K562 (cell line): Measurements from ENCODE around the gene RPL28. TPM values are rescaled to one million over a fixed set of nuclear protein-coding genes. Genes with fewer than 3 reads are reported as not detected.
A peak's percentile ranks its signal among the peaks of the same experiment; 100 is the strongest.
"Not testable (repeated sequence)": the region's sequence is repeated elsewhere in the genome, so short reads cannot be mapped to it uniquely, and the experiment has no call there.

Experiments used
- CBX1 ChIP-seq: sonication (generic); IDR thresholded peaks from 2 replicates; pipeline ENCODE4 v1.6.1; 2016; ENCODE audit warnings: antibody characterized with exemption, low read depth, mild to moderate bottlenecking
- GTF2A2 ChIP-seq: IDR thresholded peaks from 2 replicates; pipeline ENCODE4 v1.6.1; 2016; ENCODE audit warnings: mild to moderate bottlenecking, missing genetic modification characterization, missing compliant biosample characterization
- GTF2F1 ChIP-seq: IDR thresholded peaks from 2 replicates; pipeline ENCODE4 v1.6.1; 2011; ENCODE audit warnings: low read depth, low read length, improper control_type of control experiment
- HNRNPH1 ChIP-seq: fragments of 200-400 bp; formaldehyde crosslinking; optimal IDR thresholded peaks from 2 replicates; pipeline ENCODE3; 2017; ENCODE audit warnings: low read depth, mild to moderate bottlenecking, low read length, moderate library complexity
- KLF1 ChIP-seq: fragments of 450-650 bp; IDR thresholded peaks from 2 replicates; pipeline ENCODE4 v1.6.1; 2016; ENCODE audit warnings: missing genetic modification characterization, missing compliant biosample characterization
- NR3C1 ChIP-seq: sonication (generic); formaldehyde crosslinking; IDR thresholded peaks from 2 replicates; pipeline ENCODE4 v1.8.1; 2022; ENCODE audit warnings: missing genetic modification reagents
- POLR2A ChIP-seq: fragments of 450-650 bp; conservative IDR thresholded peaks from 2 replicates; pipeline ENCODE4 v1.6.1; 2016
- POLR2AphosphoS5 ChIP-seq: IDR thresholded peaks from 2 replicates; pipeline ENCODE4 v1.6.1; 2011; ENCODE audit warnings: mild to moderate bottlenecking, low read depth, low read length, moderate library complexity; ENCODE audit not compliant: control insufficient read depth, insufficient read depth
- PRPF4 ChIP-seq: fragments of 200-400 bp; formaldehyde crosslinking; IDR thresholded peaks from one replicate; pipeline ENCODE4 v1.6.1; 2017; ENCODE audit warnings: low read length, low read depth, mild to moderate bottlenecking; ENCODE audit not compliant: insufficient read depth, poor library complexity, severe bottlenecking
- PTBP1 ChIP-seq: fragments of 200-400 bp; formaldehyde crosslinking; IDR thresholded peaks from 2 replicates; pipeline ENCODE4 v1.6.1; 2017; ENCODE audit warnings: low read depth, low read length
- SIN3A ChIP-seq, 2 experiments: fragments of 150-350 bp in 1 of 2; IDR thresholded peaks; 2 replicates each; pipeline ENCODE4 v1.6.1; 2011 to 2016; ENCODE audit warnings: borderline replicate concordance in 2 of 2, low read depth in 2 of 2, low read length in 2 of 2, mild to moderate bottlenecking in 2 of 2, moderate library complexity in 2 of 2; ENCODE audit not compliant: control insufficient read depth in 1 of 2
- SIN3B ChIP-seq: fragments of 450-650 bp; IDR thresholded peaks from 2 replicates; pipeline ENCODE4 v1.6.1; 2017; ENCODE audit warnings: low read depth, mild to moderate bottlenecking, moderate library complexity
- SMAD1 ChIP-seq: fragments of 150-350 bp; IDR thresholded peaks from 2 replicates; pipeline ENCODE4 v1.6.1; 2014; ENCODE audit warnings: low read length, low read depth; ENCODE audit not compliant: partially characterized antibody
- SRSF1 ChIP-seq: fragments of 200-400 bp; formaldehyde crosslinking; IDR thresholded peaks from 2 replicates; pipeline ENCODE4 v1.6.1; 2017; ENCODE audit warnings: mild to moderate bottlenecking, low read depth, low read length, moderate library complexity
- THAP12 ChIP-seq: fragments of 250-450 bp; sonication (Bioruptor Pico); IDR thresholded peaks from 2 replicates; pipeline ENCODE4 v1.9.0; 2021; ENCODE audit warnings: mild to moderate bottlenecking, inconsistent platforms
- TOE1 ChIP-seq, 2 experiments: fragments of 450-650 bp in 1 of 2; sonication (generic) in 1 of 2; formaldehyde crosslinking in 1 of 2; IDR thresholded peaks; 2 replicates each; pipeline versions ENCODE4 v1.7.1 to v1.8.0; 2016 to 2022; ENCODE audit warnings: borderline replicate concordance in 2 of 2, mild to moderate bottlenecking in 2 of 2, antibody characterized with exemption in 1 of 2, inconsistent platforms in 1 of 2, low read depth in 1 of 2, missing genetic modification reagents in 1 of 2, moderate library complexity in 1 of 2
- U2AF1 ChIP-seq: fragments of 200-400 bp; formaldehyde crosslinking; optimal IDR thresholded peaks from 2 replicates; pipeline ENCODE3; 2017; ENCODE audit warnings: mild to moderate bottlenecking, low read depth, low read length, moderate library complexity
- ZBTB11 ChIP-seq, 3 experiments: fragments of 200-800 bp in 1 of 3; fragments of 250-450 bp in 1 of 3; fragments of 450-650 bp in 1 of 3; sonication (Bioruptor Pico) in 1 of 3; sonication (Bioruptor generic) in 1 of 3; formaldehyde crosslinking in 1 of 3; IDR thresholded peaks; 2 replicates each; pipeline versions ENCODE4 v1.6.1 to v1.8.0; 2016 to 2022; ENCODE audit warnings: mild to moderate bottlenecking in 2 of 3, missing genetic modification characterization in 2 of 3, missing compliant biosample characterization in 1 of 3, moderate library complexity in 1 of 3
- ZFX ChIP-seq: sonication (generic); formaldehyde crosslinking; IDR thresholded peaks from 2 replicates; pipeline ENCODE4 v1.8.0; 2022; ENCODE audit warnings: mild to moderate bottlenecking, missing genetic modification reagents, moderate library complexity
- polyA plus RNA-seq, 8 experiments: library from polyadenylated mRNA; depleted of rRNA in 4 of 8; stranded (reverse) in 5 of 8; unstranded in 3 of 8; fragments of >200 nt; fragmentation: Nextera tagmentation in 2 of 8; fragmentation: Illumina TruSeq in 1 of 8; extraction: Ambion mirVana in 2 of 8; extraction: Trizol in 1 of 8; gene quantifications; 2 replicates each; pipeline versions ENCODE4 v1.2.1 to v1.2.3, GENCODE V29; 2011 to 2014; ENCODE audit warnings: inconsistent platforms in 1 of 8, missing spikeins in 1 of 8
- total RNA-seq, 7 experiments: library from RNA; depleted of rRNA in 6 of 7; stranded (reverse); fragments of >200 nt in 6 of 7; fragmentation: Illumina TruSeq in 2 of 7; extraction: Trizol in 2 of 7; gene quantifications; 2 replicates each; pipeline versions ENCODE4 v1.2.1 to v1.2.3, GENCODE V29; 2011 to 2021; ENCODE audit warnings: low replicate concordance in 1 of 7
- TF ChIP-seq, protein P1 (sequence below): fragments of 450-650 bp; formaldehyde crosslinking; IDR thresholded peaks from 2 replicates; pipeline ENCODE4 v1.4.0; 2020; ENCODE audit warnings: mild to moderate bottlenecking, moderate library complexity

RPL28 gene
- total and polyA plus RNA-seq, 9 of the 15 experiments (the other 6 are each of a cell fraction or from before 2014, with no cell fraction given) = 124 to 3,106 (median 622) TPM

GRCh38 chr19:55407550-55407799 is 21.7 kb downstream of the RPL28 start, which contains the start of gene UBE2S (continued):
- TF ChIP-seq ZBTB11 (CRISPR knock-in tag; IDR thresholded peaks at IDR 0.05) (0 out of 6 replicates have a peak, but pooled peaks of 1 of the 3 experiments have one; percentile 24), SMAD1 (peak; percentile 88), PTBP1 (0 out of 2 replicates have a peak, but pooled peaks have one; percentile 31), GTF2A2 (tag) (peak; percentile 95), U2AF1 (peak; percentile 88), GTF2F1 (peak; percentile 98; the same call in 1 of the 2 replicates), CBX1 (peak; percentile 95), ZFX (CRISPR knock-in tag) (peak; percentile 78), PRPF4 (peak; percentile 98), POLR2AphosphoS5 (peak; percentile 94), NR3C1 (peak; percentile 58; the same call in 1 of the 2 replicates), KLF1 (0 out of 2 replicates have a peak, but pooled peaks have one; percentile 42), SRSF1 (0 out of 2 replicates have a peak, but pooled peaks have one; percentile 55), TOE1 (CRISPR knock-in tag; IDR thresholded peaks at IDR 0.05; ENCODE audit: borderline replicate concordance, low read depth) (0 out of 2 replicates have a peak, but pooled peaks have one; percentile 25), HNRNPH1 (peak; percentile 67), THAP12 (CRISPR knock-in tag) (peak; percentile 92; the same call in 1 of the 2 replicates), SIN3B (peak; percentile 75), POLR2A (peak; percentile 98), SIN3A (IDR thresholded peaks at IDR 0.05; ENCODE audit: borderline replicate concordance in 2 of 2, control insufficient read depth in 1 of 2, low read depth in 2 of 2, low read length in 2 of 2) (peak in 1 of 2 experiments; percentile 76; a peak in 1 of 4 replicates)
- TF ChIP-seq, protein P1, sequence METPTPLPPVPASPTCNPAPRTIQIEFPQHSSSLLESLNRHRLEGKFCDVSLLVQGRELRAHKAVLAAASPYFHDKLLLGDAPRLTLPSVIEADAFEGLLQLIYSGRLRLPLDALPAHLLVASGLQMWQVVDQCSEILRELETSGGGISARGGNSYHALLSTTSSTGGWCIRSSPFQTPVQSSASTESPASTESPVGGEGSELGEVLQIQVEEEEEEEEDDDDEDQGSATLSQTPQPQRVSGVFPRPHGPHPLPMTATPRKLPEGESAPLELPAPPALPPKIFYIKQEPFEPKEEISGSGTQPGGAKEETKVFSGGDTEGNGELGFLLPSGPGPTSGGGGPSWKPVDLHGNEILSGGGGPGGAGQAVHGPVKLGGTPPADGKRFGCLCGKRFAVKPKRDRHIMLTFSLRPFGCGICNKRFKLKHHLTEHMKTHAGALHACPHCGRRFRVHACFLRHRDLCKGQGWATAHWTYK (CRISPR knock-in tag) = peak; percentile 90; the same call in 1 of the 2 replicates
- TF ChIP-seq TOE1 (IDR thresholded peaks at IDR 0.05; ENCODE audit: borderline replicate concordance) = not testable (repeated sequence)
